Psoas muscle (tissue), 8 donors: ENCODE data around the gene DERA. TPM values are rescaled to one million over a fixed set of nuclear protein-coding genes. Genes with fewer than 3 reads are reported as not detected.

ENCODE experiments used
- ATAC-seq, 4 donors: fragments of 200-7000 bp; cut with Tn5 transposase; one replicate each; pipeline ENCODE4 v1.9.1; 2020; ENCODE audit warnings: moderate library complexity in 3 of 4, mild to moderate bottlenecking in 2 of 4
- DNase-seq, 2 donors: peaks; one replicate each; pipeline ENCODE4 v3.0.0-alpha.2; 2020
- H3K27ac ChIP-seq: fragments of 200-600 bp; one replicate; pipeline ENCODE4 v1.8.0; 2022
- H3K27me3 ChIP-seq, 3 donors: fragments of 200-600 bp in 1 of 3; one replicate each; pipeline versions ENCODE4 v1.6.1 to v1.8.0; 2013 to 2022; ENCODE audit warnings: low read length in 2 of 3, mild to moderate bottlenecking in 2 of 3, moderate library complexity in 1 of 3; ENCODE audit not compliant: insufficient read depth in 3 of 3
- H3K36me3 ChIP-seq, 2 donors: fragments of 200-600 bp in 1 of 2; one replicate each; pipeline versions ENCODE4 v1.6.1 to v1.8.0; 2013 to 2022; ENCODE audit warnings: low read depth in 1 of 2, mild to moderate bottlenecking in 1 of 2, moderate library complexity in 1 of 2; ENCODE audit not compliant: insufficient read depth in 1 of 2
- H3K4me1 ChIP-seq: fragments of 200-600 bp; one replicate; pipeline ENCODE4 v1.8.0; 2022
- H3K4me3 ChIP-seq: fragments of 200-600 bp; one replicate; pipeline ENCODE4 v1.8.0; 2022; ENCODE audit warnings: mild to moderate bottlenecking
- H3K9me3 ChIP-seq: fragments of 200-600 bp; one replicate; pipeline ENCODE4 v1.8.0; 2022
- CTCF ChIP-seq: fragments of 200-600 bp; IDR thresholded peaks from one replicate; pipeline ENCODE4 v1.8.0; 2022; ENCODE audit warnings: antibody characterized with exemption
- WGBS, 3 donors: extraction: QIAGEN DNeasy Blood & Tissue Kit; methylation state at CpG; one replicate each; pipeline versions ENCODE4 v1.1.6 to v1.1.7; 2013; 5-methylcytosine and 5-hydroxymethylcytosine counted together
- intact Hi-C, 2 donors: fragments of 100-400 bp; cut with DNase I; formaldehyde crosslinking; loops; one replicate each; pipeline versions ENCODE4 v1.11.0 to v1.14.2; 2022
- long read RNA-seq, 2 donors: library from polyadenylated mRNA; unstranded; transcript quantifications; one replicate each; pipeline ENCODE4 v2.0.0, GENCODE V29; 2021
- polyA plus RNA-seq, 3 donors: library from polyadenylated mRNA; stranded (reverse); fragments of 200-250 nt; gene quantifications; one replicate each; pipeline ENCODE4 v1.2.3, GENCODE V29; 2013
- total RNA-seq, 4 donors: library from RNA; stranded (reverse); fragmentation: NEBNext Ultra II Directional in 2 of 4; extraction: Animal tissue kit (Norgen Biotek cat#: 25700) in 2 of 4; gene quantifications; one replicate each; pipeline versions ENCODE4 v1.2.1 to v1.2.4, GENCODE V29; 2021 to 2023
- donor health status: healthy with polysubstance abuse.
- donor health status: DM: no; HTN: no; CAD: no; lungs with moderate emphysema.
- donor health status: Bipolar disorder and iron deficiency.
- donor health status: healthy.
- donor health status: DM: yes; HTN: yes; CAD: no.
- donor health status: DM: no; HTN: no; CAD: no.
- donor health status: DM: no; HTN: no; CAD: no.
- donor health status: DM: yes; HTN: yes; CAD: no.

DERA gene
- total RNA-seq (10 to 100 TPM; 18.6 to 31.5 (median 19.7) TPM), polyA plus RNA-seq (10 to 100 TPM; 14.3 to 25.0 (median 20.3) TPM)
- long read RNA-seq, donor 1, transcript DERA-201 (9 exons, 1,705 nt): major isoform, 14 of 20 reads
- long read RNA-seq, donor 1, partial matches to known transcripts: 0 of 20 reads
- long read RNA-seq, donor 1, other reads (novel, unspliced or antisense): 3 of 20 reads
- long read RNA-seq, donor 2, transcript DERA-209 (8 exons, 854 nt): minor isoform, 12 of 40 reads
- long read RNA-seq, donor 2, transcript DERA-201 (9 exons, 1,705 nt): major isoform, 21 of 40 reads
- long read RNA-seq, donor 2, partial matches to known transcripts: 1 of 40 reads
- long read RNA-seq, donor 2, other reads (novel, unspliced or antisense): 6 of 40 reads

DNA sequence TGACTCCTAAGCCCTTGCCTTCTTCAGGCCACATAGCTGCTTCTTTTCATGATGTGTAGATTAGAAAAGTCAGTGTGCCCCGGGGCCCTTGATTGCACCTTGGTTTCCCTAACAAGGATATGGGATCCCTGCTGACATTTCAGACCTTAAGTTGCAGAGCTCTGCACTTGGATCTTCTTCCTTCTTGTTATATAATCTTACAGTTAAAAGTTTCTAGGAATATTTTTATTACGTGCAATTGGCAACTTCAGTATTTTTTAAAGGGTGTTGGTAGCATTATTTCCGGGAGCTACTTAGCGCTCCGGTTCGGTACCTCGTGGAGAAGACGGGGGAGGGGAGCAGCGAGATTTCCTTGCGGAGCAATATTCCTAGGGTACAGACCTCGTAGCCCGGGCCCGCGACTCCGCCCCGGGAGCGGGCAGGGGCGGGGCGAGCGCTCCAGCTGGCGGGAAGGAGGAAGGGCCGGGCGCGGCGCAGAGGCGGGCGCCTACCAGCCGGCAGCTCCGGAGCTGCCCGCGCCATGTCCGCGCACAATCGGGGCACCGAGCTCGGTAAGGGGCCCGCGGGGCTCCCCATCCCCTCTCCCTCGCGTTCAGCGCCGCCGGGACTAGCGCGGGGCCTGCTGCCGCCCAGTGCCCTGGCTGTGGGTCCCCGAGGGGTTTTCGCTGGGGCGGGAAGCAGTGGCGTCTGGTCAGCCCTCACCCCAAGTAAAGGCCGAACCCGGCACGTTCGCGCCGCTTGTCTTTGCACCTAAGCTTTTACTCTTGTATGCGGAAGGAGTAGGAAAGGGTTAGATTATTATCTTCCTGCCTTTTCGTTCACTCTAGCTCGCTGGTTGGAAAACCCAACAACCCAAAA is at the start of gene DERA:
TSS of gene DERA (plus strand) at position 469 of the 858 bp plus-strand sequence. CDS start at position 521, 52 bp downstream.
- H3K9me3 ChIP-seq: no peaks in the 10 kb centered on the region
- peak within 1 kb of the TSS; percentile 93 for H3K4me3 ChIP-seq
- H3K36me3 ChIP-seq: peaks cover 0 to 13% of the 10 kb centered on the region in 2 donors
- intact Hi-C loops: no loop called here
- TF ChIP-seq CTCF: peak; percentile 8
- H3K27me3 ChIP-seq: no peaks in the 10 kb centered on the region
- ATAC-seq (peak; percentile 98 to 99 (median 99)), DNase-seq (peak; percentile 82 to 89)
- WGBS, 3 donors: 0 to 1% (median 0%) methylated on average over 42 to 59 of the region's 59 CpGs
- peak within 1 kb of the TSS; percentile 93 for H3K27ac ChIP-seq
- H3K4me1 ChIP-seq: peaks cover 7% of the 10 kb centered on the region

- WGBS, 3 donors: 24 to 42% (median 32%) methylated on average over 1 of the region's 1 CpG
- DNase-seq: no peak
- Histone ChIP-seq H3K36me3 (no peaks in the 10 kb centered on the region), H3K4me1 (no peaks in the 10 kb centered on the region), H3K27me3 (no peaks in the 10 kb centered on the region), H3K9me3 (no peaks in the 10 kb centered on the region), H3K4me3 (no peak overlapping the region), H3K27ac (no peak overlapping the region)
- intact Hi-C loops: no loop called here
- ATAC-seq: no peak
- no peak for TF ChIP-seq CTCF
Measured at GRCh38 chr12:15861404-15861803, 49.7 kb upstream of the DERA start.

GRCh38 chr12:15862840-15863239 is 48.3 kb upstream of the DERA start:
- no peak overlapping the region for H3K4me3 ChIP-seq
- H3K9me3 ChIP-seq: no peaks in the 10 kb centered on the region
- TF ChIP-seq CTCF: no peak
- DNase-seq (no peak), ATAC-seq (no peak)
- no peaks in the 10 kb centered on the region for H3K4me1 ChIP-seq
- no peaks in the 10 kb centered on the region for H3K27me3 ChIP-seq
- H3K27ac ChIP-seq: no peak overlapping the region
- intact Hi-C loops: no loop called here
- WGBS, 3 donors: 78 to 83% (median 80%) methylated on average over 1 of the region's 1 CpG
- H3K36me3 ChIP-seq: no peaks in the 10 kb centered on the region

DNA sequence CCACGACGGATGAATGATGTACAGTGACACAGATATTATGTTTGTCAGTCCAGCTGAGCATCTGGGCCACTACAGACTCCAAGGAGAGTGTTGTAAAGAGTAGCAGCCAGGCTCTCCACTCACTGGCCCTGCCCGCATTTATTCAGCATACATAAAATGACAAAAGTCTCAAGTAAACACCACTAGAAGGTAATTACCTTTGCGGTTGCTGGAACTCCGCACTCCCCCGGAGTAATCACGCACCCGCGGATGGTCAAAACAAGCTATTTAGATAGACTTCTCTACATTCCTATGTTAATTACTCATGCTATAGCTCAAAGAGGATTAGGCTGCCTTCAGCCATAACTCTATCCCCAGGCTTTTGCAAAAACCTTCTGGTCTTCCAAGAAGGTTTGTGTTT is 47.8 kb upstream of the DERA start:
- no peak overlapping the region for H3K4me3 ChIP-seq
- no peaks in the 10 kb centered on the region for H3K36me3 ChIP-seq
- intact Hi-C loops: no loop called here
- no peak overlapping the region for H3K27ac ChIP-seq
- no peaks in the 10 kb centered on the region for H3K27me3 ChIP-seq
- no peak for TF ChIP-seq CTCF
- no peaks in the 10 kb centered on the region for H3K9me3 ChIP-seq
- DNase-seq (no peak), ATAC-seq (no peak)
- no peaks in the 10 kb centered on the region for H3K4me1 ChIP-seq
- WGBS, 3 donors: 55 to 64% (median 61%) methylated on average over 9 of the region's 9 CpGs
